Stimulated activated memory B cell treated with anti-CD40 and anti-IgM and Interleukin-4, amounts not matched to agents 10 μg/mL and 1 μg/mL and 100 μg/mL, for 72 hours (primary cell): ENCODE results near the gene PAK1.
"Not testable (repeated sequence)": the region's sequence is repeated elsewhere in the genome, so short reads cannot be mapped to it uniquely, and the experiment has no call there.

ENCODE experiments used
- ATAC-seq: fragments of 150-1000 bp; cut with Tn5 transposase; 2 replicates; pipeline ENCODE4 v1.10.0; 2021
- H3K27ac Mint-ChIP-seq: one replicate; pipeline ENCODE4 v1.8.0; 2022; ENCODE audit warnings: mild to moderate bottlenecking, mixed read lengths
- H3K27me3 Mint-ChIP-seq: one replicate; pipeline ENCODE4 v1.8.0; 2022; ENCODE audit warnings: mixed read lengths
- H3K36me3 Mint-ChIP-seq: one replicate; pipeline ENCODE4 v1.8.0; 2022; ENCODE audit warnings: mixed read lengths
- H3K4me1 Mint-ChIP-seq: one replicate; pipeline ENCODE4 v1.8.0; 2022; ENCODE audit warnings: mixed read lengths
- H3K4me3 Mint-ChIP-seq: one replicate; pipeline ENCODE4 v1.8.0; 2022; ENCODE audit warnings: mild to moderate bottlenecking, moderate library complexity, mixed read lengths
- H3K9me3 Mint-ChIP-seq: one replicate; pipeline ENCODE4 v1.8.0; 2022; ENCODE audit warnings: mixed read lengths

Gene PAK1

GRCh38 chr11:77386178-77386577, 87.7 kb downstream of the PAK1 start:
- Mint-ChIP-seq H3K36me3 (peaks cover 44% of the 10 kb centered on the region), H3K9me3 (no peaks in the 10 kb centered on the region), H3K4me1 (no peaks in the 10 kb centered on the region), H3K27me3 (no peaks in the 10 kb centered on the region), H3K4me3 (no peak overlapping the region), H3K27ac (no peak overlapping the region)
- no peak for ATAC-seq

GRCh38 chr11:77385255-77385771, 88.6 kb downstream of the PAK1 start:
- not testable (repeated sequence) for H3K4me3 Mint-ChIP-seq

GRCh38 chr11:77384571-77384970, 89.3 kb downstream of the PAK1 start:
- H3K27me3 Mint-ChIP-seq, result no peaks in the 10 kb centered on the region

More at GRCh38 chr11:77385255-77385771, 88.6 kb downstream of the PAK1 start:
- H3K36me3 Mint-ChIP-seq, result peaks cover 38% of the 10 kb centered on the region
- not testable (repeated sequence) for H3K27me3 Mint-ChIP-seq, H3K9me3 Mint-ChIP-seq, H3K4me1 Mint-ChIP-seq, H3K27ac Mint-ChIP-seq, ATAC-seq

GRCh38 chr11:77383349-77383748, 90.5 kb downstream of the PAK1 start:
- peaks cover 45% of the 10 kb centered on the region for H3K36me3 Mint-ChIP-seq
- H3K9me3 Mint-ChIP-seq, H3K27me3 Mint-ChIP-seq, H3K27ac Mint-ChIP-seq, H3K4me3 Mint-ChIP-seq, ATAC-seq, H3K4me1 Mint-ChIP-seq: not testable (repeated sequence)

More at GRCh38 chr11:77384571-77384970, 89.3 kb downstream of the PAK1 start:
- Mint-ChIP-seq H3K4me3 (no peak overlapping the region), H3K4me1 (no peaks in the 10 kb centered on the region), H3K27ac (no peak overlapping the region), H3K36me3 (peaks cover 42% of the 10 kb centered on the region), H3K9me3 (no peaks in the 10 kb centered on the region)
- ATAC-seq, result no peak

GRCh38 chr11:77381729-77382665, 91.9 kb downstream of the PAK1 start:
- H3K27ac Mint-ChIP-seq, result no peak overlapping the region
- H3K36me3 Mint-ChIP-seq, result peaks cover 48% of the 10 kb centered on the region
- H3K9me3 Mint-ChIP-seq, result no peaks in the 10 kb centered on the region
- no peaks in the 10 kb centered on the region for H3K4me1 Mint-ChIP-seq
- no peak for ATAC-seq
- no peak overlapping the region for H3K4me3 Mint-ChIP-seq
- no peaks in the 10 kb centered on the region for H3K27me3 Mint-ChIP-seq

- Mint-ChIP-seq H3K4me3 (no peak overlapping the region), H3K27ac (no peak overlapping the region), H3K36me3 (peaks cover 57% of the 10 kb centered on the region), H3K9me3 (no peaks in the 10 kb centered on the region), H3K4me1 (no peaks in the 10 kb centered on the region), H3K27me3 (no peaks in the 10 kb centered on the region)
- ATAC-seq, result no peak
Observed at GRCh38 chr11:77379934-77380333, 94.0 kb downstream of the PAK1 start.

- H3K27me3 Mint-ChIP-seq, result no peaks in the 10 kb centered on the region
- H3K27ac Mint-ChIP-seq, result no peak overlapping the region
- H3K9me3 Mint-ChIP-seq, result no peaks in the 10 kb centered on the region
- no peak for ATAC-seq
- peaks cover 55% of the 10 kb centered on the region for H3K36me3 Mint-ChIP-seq
- no peaks in the 10 kb centered on the region for H3K4me1 Mint-ChIP-seq
- no peak overlapping the region for H3K4me3 Mint-ChIP-seq
Observed at GRCh38 chr11:77379253-77379652, 94.6 kb downstream of the PAK1 start.

- no peak for ATAC-seq
- Mint-ChIP-seq H3K36me3 (peaks cover 50% of the 10 kb centered on the region), H3K4me3 (no peak overlapping the region), H3K4me1 (no peaks in the 10 kb centered on the region), H3K27ac (no peak overlapping the region), H3K9me3 (no peaks in the 10 kb centered on the region), H3K27me3 (no peaks in the 10 kb centered on the region)
Observed at GRCh38 chr11:77377734-77378133, 96.2 kb downstream of the PAK1 start.

GRCh38 chr11:77375107-77375506, 98.8 kb downstream of the PAK1 start:
- no peaks in the 10 kb centered on the region for H3K9me3 Mint-ChIP-seq
- no peak overlapping the region for H3K27ac Mint-ChIP-seq
- peaks cover 6% of the 10 kb centered on the region for H3K4me1 Mint-ChIP-seq
- no peaks in the 10 kb centered on the region for H3K27me3 Mint-ChIP-seq
- ATAC-seq, result no peak
- H3K36me3 Mint-ChIP-seq, result peaks cover 61% of the 10 kb centered on the region
- H3K4me3 Mint-ChIP-seq, result no peak overlapping the region

- Mint-ChIP-seq H3K4me1 (peaks cover 6% of the 10 kb centered on the region), H3K4me3 (no peak overlapping the region), H3K9me3 (no peaks in the 10 kb centered on the region), H3K27ac (no peak overlapping the region), H3K36me3 (peaks cover 62% of the 10 kb centered on the region), H3K27me3 (no peaks in the 10 kb centered on the region)
- no peak for ATAC-seq
Observed at GRCh38 chr11:77374611-77375031, 99.3 kb downstream of the PAK1 start.

GRCh38 chr11:77374108-77374507, 99.8 kb downstream of the PAK1 start:
- H3K36me3 Mint-ChIP-seq, result peaks cover 57% of the 10 kb centered on the region
- ATAC-seq, result no peak
- H3K4me1 Mint-ChIP-seq, result peaks cover 6% of the 10 kb centered on the region
- no peaks in the 10 kb centered on the region for H3K27me3 Mint-ChIP-seq
- no peaks in the 10 kb centered on the region for H3K9me3 Mint-ChIP-seq
- H3K27ac Mint-ChIP-seq, result no peak overlapping the region
- H3K4me3 Mint-ChIP-seq, result no peak overlapping the region

GRCh38 chr11:77372726-77373125, 101.2 kb downstream of the PAK1 start:
- peaks cover 51% of the 10 kb centered on the region for H3K36me3 Mint-ChIP-seq
- H3K4me1 Mint-ChIP-seq, result peaks cover 6% of the 10 kb centered on the region
- no peak overlapping the region for H3K4me3 Mint-ChIP-seq
- no peaks in the 10 kb centered on the region for H3K27me3 Mint-ChIP-seq
- no peaks in the 10 kb centered on the region for H3K9me3 Mint-ChIP-seq
- no peak overlapping the region for H3K27ac Mint-ChIP-seq
- no peak for ATAC-seq

- H3K9me3 Mint-ChIP-seq, result no peaks in the 10 kb centered on the region
- no peaks in the 10 kb centered on the region for H3K27me3 Mint-ChIP-seq
- no peak overlapping the region for H3K4me3 Mint-ChIP-seq
- peaks cover 6% of the 10 kb centered on the region for H3K4me1 Mint-ChIP-seq
- no peak for ATAC-seq
- H3K36me3 Mint-ChIP-seq, result peaks cover 61% of the 10 kb centered on the region
- no peak overlapping the region for H3K27ac Mint-ChIP-seq
Observed at GRCh38 chr11:77371646-77372045, 102.2 kb downstream of the PAK1 start.

GRCh38 chr11:77370217-77370616, 103.7 kb downstream of the PAK1 start:
- no peak overlapping the region for H3K27ac Mint-ChIP-seq
- H3K4me1 Mint-ChIP-seq, result peaks cover 6% of the 10 kb centered on the region
- peaks cover 69% of the 10 kb centered on the region for H3K36me3 Mint-ChIP-seq
- H3K4me3 Mint-ChIP-seq, result no peak overlapping the region
- H3K9me3 Mint-ChIP-seq, result peaks cover 8% of the 10 kb centered on the region
- H3K27me3 Mint-ChIP-seq, result no peaks in the 10 kb centered on the region
- no peak for ATAC-seq

GRCh38 chr11:77361184-77361583, 112.7 kb downstream of the PAK1 start:
- no peak overlapping the region for H3K27ac Mint-ChIP-seq
- H3K4me3 Mint-ChIP-seq, result no peak overlapping the region
- peaks cover 70% of the 10 kb centered on the region for H3K36me3 Mint-ChIP-seq
- H3K27me3 Mint-ChIP-seq, result no peaks in the 10 kb centered on the region
- H3K9me3 Mint-ChIP-seq, result peaks cover 4% of the 10 kb centered on the region
- H3K4me1 Mint-ChIP-seq, result no peaks in the 10 kb centered on the region
- no peak for ATAC-seq

- H3K36me3 Mint-ChIP-seq, result peaks cover 58% of the 10 kb centered on the region
- no peaks in the 10 kb centered on the region for H3K4me1 Mint-ChIP-seq
- H3K27me3 Mint-ChIP-seq, result no peaks in the 10 kb centered on the region
- no peaks in the 10 kb centered on the region for H3K9me3 Mint-ChIP-seq
- H3K27ac Mint-ChIP-seq, result no peak overlapping the region
- no peak for ATAC-seq
- H3K4me3 Mint-ChIP-seq, result no peak overlapping the region
Observed at GRCh38 chr11:77359481-77359880, 114.4 kb downstream of the PAK1 start.
